ENCODE data around the gene ECE1. TPM values are rescaled to one million over a fixed set of nuclear protein-coding genes. Genes with fewer than 3 reads are reported as not detected.

The ECE1 gene
- total RNA-seq, 1 donor from 2014 or later, result 209 TPM

DNA sequence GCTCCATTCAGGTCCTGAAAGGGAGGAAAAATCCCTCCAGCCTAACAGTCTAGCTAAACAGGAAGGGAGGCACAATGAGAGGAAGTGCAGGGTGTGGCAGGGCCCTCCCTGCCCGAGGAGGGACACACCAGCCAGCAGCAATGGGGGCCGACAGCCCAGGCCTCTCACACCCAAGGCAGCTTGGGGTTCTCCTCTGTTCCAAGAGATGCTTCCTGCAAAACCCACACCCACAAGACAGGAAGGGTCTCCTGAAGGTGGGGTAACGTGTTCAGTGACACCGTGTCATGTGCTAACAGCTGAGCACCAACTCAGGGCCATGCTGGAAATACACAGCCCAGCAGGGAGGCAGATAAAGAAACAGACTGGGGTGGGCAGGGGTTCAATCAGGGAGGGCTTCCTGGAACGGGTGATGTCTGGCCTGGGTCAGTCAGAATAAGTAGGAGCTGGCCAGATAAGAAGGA, 10.2 kb downstream of the ECE1 start:
- peak overlapping the region; percentile 81 for H3K27ac Mint-ChIP-seq
- ChIA-PET POLR2A (interaction anchor here (0.6 to 1.9 kb wide), 7 partner anchors 9 to 72 kb away, joined by 3 to 11 read pairs (median 5); partner anchors contain the start of gene ECE1), CTCF (interaction anchor here (1.0 to 2.8 kb wide), 5 partner anchors 9 to 88 kb away, joined by 3 to 19 read pairs (median 5); no protein-coding TSS in a partner anchor)
- no peaks in the 10 kb centered on the region for H3K9me3 Mint-ChIP-seq
- H3K27me3 Mint-ChIP-seq, result no peaks in the 10 kb centered on the region
- peak overlapping the region; percentile 29 for H3K4me3 Mint-ChIP-seq
- DNase-seq (no peak), ATAC-seq (ENCODE audit: low read depth) (peak; percentile 43)
- intact Hi-C loops (cut with micrococcal nuclease), result no loop called here
- peaks cover 82% of the 10 kb centered on the region for H3K36me3 Mint-ChIP-seq (ENCODE audit: low read depth)
- peaks cover 44% of the 10 kb centered on the region for H3K4me1 Mint-ChIP-seq
- TF ChIP-seq, protein P1, sequence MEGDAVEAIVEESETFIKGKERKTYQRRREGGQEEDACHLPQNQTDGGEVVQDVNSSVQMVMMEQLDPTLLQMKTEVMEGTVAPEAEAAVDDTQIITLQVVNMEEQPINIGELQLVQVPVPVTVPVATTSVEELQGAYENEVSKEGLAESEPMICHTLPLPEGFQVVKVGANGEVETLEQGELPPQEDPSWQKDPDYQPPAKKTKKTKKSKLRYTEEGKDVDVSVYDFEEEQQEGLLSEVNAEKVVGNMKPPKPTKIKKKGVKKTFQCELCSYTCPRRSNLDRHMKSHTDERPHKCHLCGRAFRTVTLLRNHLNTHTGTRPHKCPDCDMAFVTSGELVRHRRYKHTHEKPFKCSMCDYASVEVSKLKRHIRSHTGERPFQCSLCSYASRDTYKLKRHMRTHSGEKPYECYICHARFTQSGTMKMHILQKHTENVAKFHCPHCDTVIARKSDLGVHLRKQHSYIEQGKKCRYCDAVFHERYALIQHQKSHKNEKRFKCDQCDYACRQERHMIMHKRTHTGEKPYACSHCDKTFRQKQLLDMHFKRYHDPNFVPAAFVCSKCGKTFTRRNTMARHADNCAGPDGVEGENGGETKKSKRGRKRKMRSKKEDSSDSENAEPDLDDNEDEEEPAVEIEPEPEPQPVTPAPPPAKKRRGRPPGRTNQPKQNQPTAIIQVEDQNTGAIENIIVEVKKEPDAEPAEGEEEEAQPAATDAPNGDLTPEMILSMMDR (IDR thresholded peaks at IDR 0.05), result no peak

DNA sequence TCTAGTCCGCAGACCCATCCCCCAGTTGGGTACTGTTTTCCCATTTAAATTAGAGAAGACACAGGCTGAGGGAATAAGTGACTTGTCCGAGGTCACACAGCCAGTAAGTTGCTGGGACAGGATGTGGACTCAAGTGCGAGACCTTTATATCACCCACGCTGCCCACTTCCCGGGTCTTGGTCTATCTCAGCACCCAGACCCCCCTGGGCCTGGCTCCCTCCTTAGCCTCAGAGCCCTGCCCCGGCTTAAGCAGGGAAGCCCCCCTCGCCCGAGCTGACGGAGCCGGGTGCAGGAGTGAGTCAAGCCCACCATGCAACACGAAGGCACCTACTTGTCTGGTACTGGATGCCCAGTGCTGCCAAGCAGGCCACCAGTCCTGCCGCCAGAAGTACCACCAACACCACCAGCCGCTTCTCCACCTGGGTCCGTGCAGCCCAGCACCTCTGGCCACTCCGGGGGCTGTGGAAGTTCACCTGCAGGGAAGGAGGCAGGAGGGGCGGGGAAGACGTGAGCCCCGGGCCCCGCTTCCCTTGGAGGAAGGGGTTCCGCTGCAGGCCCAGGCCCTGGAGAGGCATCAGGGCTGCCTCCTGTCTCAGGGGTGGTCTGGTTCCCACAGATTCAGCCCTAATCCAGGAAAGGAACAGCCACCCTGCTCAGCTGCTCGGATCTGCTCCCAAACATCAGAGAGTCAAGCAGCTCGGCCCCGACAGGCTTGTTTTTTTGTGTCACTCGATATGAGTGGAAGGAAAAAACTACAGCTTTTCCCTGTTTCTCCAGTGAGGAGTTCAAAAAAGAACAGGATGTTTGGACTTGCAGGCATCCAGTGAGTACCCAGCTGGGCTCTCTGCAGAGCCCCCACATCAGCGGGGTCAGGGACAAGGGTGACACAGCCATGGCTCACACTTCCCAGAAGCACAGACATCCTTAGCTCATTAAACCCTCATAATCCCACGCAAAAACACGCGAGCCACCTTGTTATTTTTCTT, 11.1 kb downstream of the ECE1 start:
- Mint-ChIP-seq H3K9me3 (no peaks in the 10 kb centered on the region), H3K27ac (no peak overlapping the region), H3K4me3 (no peak overlapping the region), H3K27me3 (no peaks in the 10 kb centered on the region), H3K36me3 (ENCODE audit: low read depth) (peaks cover 82% of the 10 kb centered on the region), H3K4me1 (peaks cover 37% of the 10 kb centered on the region)
- ChIA-PET POLR2A (interaction anchor here (0.5 to 1.9 kb wide), 9 partner anchors 8 to 72 kb away, joined by 3 to 11 read pairs (median 5); partner anchors contain the start of gene ECE1), CTCF (interaction anchor here (1.0 to 2.8 kb wide), 5 partner anchors 9 to 89 kb away, joined by 3 to 19 read pairs (median 5); no protein-coding TSS in a partner anchor)
- DNase-seq (no peak), ATAC-seq (ENCODE audit: low read depth) (no peak)
- TF ChIP-seq, protein P1 (IDR thresholded peaks at IDR 0.05), result no peak
- intact Hi-C loops (cut with micrococcal nuclease), result no loop called here

DNA sequence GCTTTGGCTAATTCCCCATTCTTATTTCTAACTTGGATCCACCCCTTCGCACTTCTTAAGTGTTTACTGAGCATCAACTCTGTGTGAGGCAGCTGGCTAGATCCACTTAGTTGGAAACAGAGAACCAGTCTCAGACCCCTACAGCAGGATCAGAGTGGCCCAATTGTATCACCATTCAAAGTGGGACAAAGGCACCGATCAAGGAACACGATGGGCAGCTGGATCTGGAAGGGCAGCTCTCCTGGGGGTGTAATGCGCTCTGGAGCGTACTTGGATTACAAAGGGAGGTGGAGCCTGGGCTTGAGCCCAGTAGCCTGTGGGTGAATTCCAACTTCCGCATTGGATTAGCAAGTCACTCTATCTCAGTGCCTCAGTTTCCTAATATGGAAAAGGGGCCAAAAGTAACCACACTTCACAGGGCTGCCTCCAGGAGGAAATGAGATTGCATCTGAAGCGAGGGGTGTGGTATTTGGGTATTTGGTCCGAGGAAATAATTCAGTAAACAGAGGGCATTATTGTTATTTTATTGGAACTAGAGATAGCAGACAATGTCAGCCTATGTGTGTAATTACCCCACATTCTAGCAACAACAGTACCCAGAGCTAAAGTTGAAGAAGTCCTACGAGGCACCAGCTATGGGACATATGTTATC, 11.9 kb downstream of the ECE1 start:
- Mint-ChIP-seq H3K27ac (no peak overlapping the region), H3K4me3 (no peak overlapping the region), H3K36me3 (ENCODE audit: low read depth) (peaks cover 82% of the 10 kb centered on the region), H3K4me1 (peaks cover 30% of the 10 kb centered on the region), H3K27me3 (no peaks in the 10 kb centered on the region), H3K9me3 (no peaks in the 10 kb centered on the region)
- ChIA-PET CTCF (interaction anchor here (1.0 to 2.8 kb wide), 2 partner anchors 8 to 90 kb away, joined by 4 to 19 read pairs; no protein-coding TSS in a partner anchor), POLR2A (interaction anchor here (0.5 to 0.6 kb wide), 2 partner anchors 9 to 24 kb away, joined by 3 to 6 read pairs; no protein-coding TSS in a partner anchor)
- DNase-seq (no peak), ATAC-seq (ENCODE audit: low read depth) (no peak)
- TF ChIP-seq, protein P1 (IDR thresholded peaks at IDR 0.05), result no peak
- intact Hi-C loops (cut with micrococcal nuclease), result no loop called here

DNA sequence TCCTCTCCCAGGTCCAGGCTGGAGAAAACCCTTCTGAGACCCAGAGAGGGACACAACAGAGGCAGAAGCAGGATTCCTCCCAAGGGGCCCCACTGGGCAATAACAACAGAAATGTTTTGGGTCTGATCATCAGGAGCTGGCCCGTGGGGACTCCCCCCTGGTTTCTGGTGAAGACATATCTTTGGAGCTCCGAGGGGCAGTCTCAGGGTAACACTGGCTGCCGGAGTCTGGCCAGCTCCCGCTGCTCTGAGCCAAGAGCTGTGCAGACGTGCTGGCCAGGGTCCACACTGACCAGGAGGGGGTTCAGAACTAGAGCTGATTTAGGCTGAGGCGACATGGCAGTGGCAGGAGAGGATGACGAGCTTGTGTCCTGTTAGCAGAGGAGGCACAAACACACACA, 13.1 kb downstream of the ECE1 start:
- H3K36me3 Mint-ChIP-seq (ENCODE audit: low read depth), result peaks cover 89% of the 10 kb centered on the region
- DNase-seq (no peak), ATAC-seq (ENCODE audit: low read depth) (no peak)
- H3K27ac Mint-ChIP-seq, result no peak overlapping the region
- H3K9me3 Mint-ChIP-seq, result no peaks in the 10 kb centered on the region
- CTCF ChIA-PET, result interaction anchor here (1.0 kb wide), 1 partner anchor 91 kb away, joined by 4 read pairs; no protein-coding TSS in a partner anchor
- intact Hi-C loops (cut with micrococcal nuclease), result no loop called here
- no peaks in the 10 kb centered on the region for H3K27me3 Mint-ChIP-seq
- TF ChIP-seq, protein P1 (IDR thresholded peaks at IDR 0.05), result no peak
- POLR2A ChIA-PET, result interaction anchor here (0.8 to 1.1 kb wide), 2 partner anchors 23 to 47 kb away, joined by 3 read pairs; no protein-coding TSS in a partner anchor
- no peak overlapping the region for H3K4me3 Mint-ChIP-seq
- peaks cover 27% of the 10 kb centered on the region for H3K4me1 Mint-ChIP-seq
